Parathyroid adenoma (tissue), 2 donors: ENCODE data around the gene FOXK2.

Source experiments
- H2AFZ ChIP-seq: fragments of 300-600 bp; sonication (generic); one replicate; pipeline ENCODE4 v1.7.0; 2017; ENCODE audit warnings: antibody characterized with exemption, mild to moderate bottlenecking
- H3K27ac ChIP-seq: fragments of 300-600 bp; sonication (generic); one replicate; pipeline ENCODE4 v1.7.0; 2017
- H3K27me3 ChIP-seq: fragments of 300-600 bp; sonication (generic); one replicate; pipeline ENCODE4 v1.7.0; 2017; ENCODE audit warnings: low read length; ENCODE audit not compliant: control insufficient read depth, insufficient read depth
- H3K36me3 ChIP-seq: fragments of 300-600 bp; sonication (generic); one replicate; pipeline ENCODE4 v1.7.0; 2017; ENCODE audit warnings: low read length; ENCODE audit not compliant: control insufficient read depth, insufficient read depth
- H3K4me1 ChIP-seq: fragments of 300-600 bp; sonication (generic); one replicate; pipeline ENCODE4 v1.7.0; 2017; ENCODE audit warnings: control low read depth
- H3K4me2 ChIP-seq: fragments of 300-600 bp; sonication (generic); one replicate; pipeline ENCODE4 v1.7.0; 2017; ENCODE audit warnings: low read length
- H3K4me3 ChIP-seq: fragments of 300-600 bp; sonication (generic); one replicate; pipeline ENCODE4 v1.7.0; 2017; ENCODE audit warnings: low read depth, low read length
- H3K79me2 ChIP-seq: fragments of 300-600 bp; sonication (generic); one replicate; pipeline ENCODE4 v1.7.0; 2017; ENCODE audit warnings: control low read depth
- H3K9ac ChIP-seq: fragments of 300-600 bp; sonication (generic); one replicate; pipeline ENCODE4 v1.7.0; 2017; ENCODE audit warnings: mild to moderate bottlenecking
- H3K9me3 ChIP-seq: fragments of 300-600 bp; sonication (generic); one replicate; pipeline ENCODE4 v1.7.0; 2017; ENCODE audit warnings: low read length; ENCODE audit not compliant: control insufficient read depth
- CTCF ChIP-seq: fragments of 300-600 bp; sonication (generic); IDR thresholded peaks from one replicate; pipeline ENCODE4 v1.7.0; 2017; ENCODE audit warnings: antibody characterized with exemption, mild to moderate bottlenecking
- donor health status: primary hyperparathyroidism.

FOXK2 gene

GRCh38 chr17:82638183-82638773 lies 118.7 kb downstream of the FOXK2 start:
- no peaks in the 10 kb centered on the region for H3K9me3 ChIP-seq
- no peak overlapping the region for H3K4me2 ChIP-seq
- no peak overlapping the region for H3K4me3 ChIP-seq
- H3K9ac ChIP-seq = no peak overlapping the region
- H3K27ac ChIP-seq = no peak overlapping the region
- H3K79me2 ChIP-seq = peaks cover 81% of the 10 kb centered on the region
- H2AFZ ChIP-seq = no peak overlapping the region
- no peaks in the 10 kb centered on the region for H3K4me1 ChIP-seq
- TF ChIP-seq CTCF = no peak
- H3K36me3 ChIP-seq = no peaks in the 10 kb centered on the region
- no peaks in the 10 kb centered on the region for H3K27me3 ChIP-seq

GRCh38 chr17:82639628-82640027 lies 120.1 kb downstream of the FOXK2 start:
- Histone ChIP-seq H3K4me3 (no peak overlapping the region), H3K4me1 (no peaks in the 10 kb centered on the region), H3K4me2 (no peak overlapping the region), H3K9ac (no peak overlapping the region), H3K27me3 (no peaks in the 10 kb centered on the region), H3K79me2 (peaks cover 84% of the 10 kb centered on the region), H3K27ac (no peak overlapping the region), H3K36me3 (no peaks in the 10 kb centered on the region), H3K9me3 (no peaks in the 10 kb centered on the region), H2AFZ (no peak overlapping the region)
- TF ChIP-seq CTCF = no peak

- H3K9ac ChIP-seq = no peak overlapping the region
- H3K4me1 ChIP-seq = no peaks in the 10 kb centered on the region
- H3K4me2 ChIP-seq = no peak overlapping the region
- no peak for TF ChIP-seq CTCF
- H3K79me2 ChIP-seq = peaks cover 86% of the 10 kb centered on the region
- no peak overlapping the region for H2AFZ ChIP-seq
- no peak overlapping the region for H3K27ac ChIP-seq
- no peaks in the 10 kb centered on the region for H3K27me3 ChIP-seq
- H3K9me3 ChIP-seq = no peaks in the 10 kb centered on the region
- H3K4me3 ChIP-seq = no peak overlapping the region
- H3K36me3 ChIP-seq = no peaks in the 10 kb centered on the region
These were observed 120.5 kb downstream of the FOXK2 start for GRCh38 chr17:82640036-82640435.

- Histone ChIP-seq H3K27me3 (no peaks in the 10 kb centered on the region), H3K4me2 (no peak overlapping the region), H3K9ac (no peak overlapping the region), H3K9me3 (no peaks in the 10 kb centered on the region), H3K79me2 (peaks cover 85% of the 10 kb centered on the region), H3K27ac (no peak overlapping the region), H3K4me1 (peaks cover 7% of the 10 kb centered on the region), H3K36me3 (no peaks in the 10 kb centered on the region), H2AFZ (no peak overlapping the region), H3K4me3 (no peak overlapping the region)
- TF ChIP-seq CTCF = no peak
These were observed 122.5 kb downstream of the FOXK2 start for GRCh38 chr17:82642022-82642421.

GRCh38 chr17:82644148-82644547 lies 124.6 kb downstream of the FOXK2 start:
- no peak overlapping the region for H3K9ac ChIP-seq

More at GRCh38 chr17:82644148-82644547, 124.6 kb downstream of the FOXK2 start:
- Histone ChIP-seq H2AFZ (no peak overlapping the region), H3K4me3 (no peak overlapping the region), H3K9me3 (no peaks in the 10 kb centered on the region), H3K27ac (no peak overlapping the region), H3K27me3 (no peaks in the 10 kb centered on the region), H3K4me2 (no peak overlapping the region), H3K4me1 (peaks cover 10% of the 10 kb centered on the region), H3K36me3 (no peaks in the 10 kb centered on the region), H3K79me2 (peaks cover 68% of the 10 kb centered on the region)
- no peak for TF ChIP-seq CTCF
